Choroid plexus epithelial cell (primary cell): ENCODE data around the gene PLTP.

Experiments used
- DNase-seq: peaks from one replicate; pipeline ENCODE4 v3.0.0-alpha.2; 2010; ENCODE audit warnings: low read depth
- H3K4me3 ChIP-seq: 2 replicates; pipeline ENCODE4 v1.5.1; 2011; ENCODE audit warnings: low read depth, mild to moderate bottlenecking, control low read depth, low read length, moderate library complexity
- CTCF ChIP-seq: conservative IDR thresholded peaks from 2 replicates; pipeline ENCODE4 v1.5.1; 2011; ENCODE audit warnings: low read depth, mild to moderate bottlenecking, control low read depth, inconsistent platforms, low read length, moderate library complexity

PLTP gene

GRCh38 chr20:45898285-45898684 lies 13.7 kb downstream of the PLTP start:
- DNase-seq = no peak
- no peak for TF ChIP-seq CTCF

GRCh38 chr20:45897692-45898091 lies 14.3 kb downstream of the PLTP start:
- no peak overlapping the region for H3K4me3 ChIP-seq
- no peak for DNase-seq
- TF ChIP-seq CTCF = no peak

More at GRCh38 chr20:45898285-45898684, 13.7 kb downstream of the PLTP start:
- H3K4me3 ChIP-seq = no peak overlapping the region

- TF ChIP-seq CTCF = no peak
- no peak for DNase-seq
- H3K4me3 ChIP-seq = no peak overlapping the region
These were observed 14.7 kb downstream of the PLTP start for GRCh38 chr20:45897289-45897688.

GRCh38 chr20:45896641-45897161 lies 15.3 kb downstream of the PLTP start:
- no peak for TF ChIP-seq CTCF
- no peak overlapping the region for H3K4me3 ChIP-seq
- DNase-seq = no peak

- DNase-seq = no peak
- no peak overlapping the region for H3K4me3 ChIP-seq
- TF ChIP-seq CTCF = no peak
These were observed 17.2 kb downstream of the PLTP start for GRCh38 chr20:45894797-45895196.

GRCh38 chr20:45893831-45894230 lies 18.1 kb downstream of the PLTP start:
- no peak for DNase-seq
- TF ChIP-seq CTCF = no peak
- H3K4me3 ChIP-seq = no peak overlapping the region

GRCh38 chr20:45892828-45893500 lies 19.0 kb downstream of the PLTP start:
- TF ChIP-seq CTCF = no peak
- H3K4me3 ChIP-seq = peak overlapping the region; percentile 10
- peak; percentile 60 for DNase-seq
